GM18517 (cell line): Measurements from ENCODE around the gene HSDL1.

Experiments used
- ATAC-seq: cut with Tn5 transposase; IDR thresholded peaks from one replicate; pipeline ENCODE4 v1.9.1; 2021; ENCODE audit warnings: mild to moderate bottlenecking, moderate library complexity; ENCODE audit not compliant: unreplicated experiment

Gene HSDL1

GRCh38 chr16:84109598-84110335, 35.2 kb downstream of the HSDL1 start:
- ATAC-seq, result no peak

GRCh38 chr16:84107921-84108320, 37.1 kb downstream of the HSDL1 start:
- ATAC-seq, result no peak

GRCh38 chr16:84105948-84106740, 38.8 kb downstream of the HSDL1 start:
- no peak for ATAC-seq

GRCh38 chr16:84105301-84105815, 39.6 kb downstream of the HSDL1 start:
- ATAC-seq, result no peak

- ATAC-seq, result no peak
These were observed 40.7 kb downstream of the HSDL1 start for GRCh38 chr16:84104231-84104630.

GRCh38 chr16:84103678-84104077, 41.3 kb downstream of the HSDL1 start:
- no peak for ATAC-seq

- no peak for ATAC-seq
These were observed 46.0 kb downstream of the HSDL1 start for GRCh38 chr16:84098939-84099338.

- ATAC-seq, result no peak
These were observed 48.5 kb downstream of the HSDL1 start for GRCh38 chr16:84096447-84097005.

GRCh38 chr16:84095466-84095865, 49.5 kb downstream of the HSDL1 start:
- ATAC-seq, result no peak

- ATAC-seq, result no peak
These were observed 51.1 kb downstream of the HSDL1 start for GRCh38 chr16:84093879-84094270.

GRCh38 chr16:84093120-84093878, 51.7 kb downstream of the HSDL1 start:
- no peak for ATAC-seq

GRCh38 chr16:84091460-84091859, 53.5 kb downstream of the HSDL1 start:
- no peak for ATAC-seq

GRCh38 chr16:84090211-84090610, 54.8 kb downstream of the HSDL1 start:
- ATAC-seq, result no peak

GRCh38 chr16:84088695-84089395, 56.1 kb downstream of the HSDL1 start:
- ATAC-seq, result peak; percentile 80

GRCh38 chr16:84087466-84088151, 57.4 kb downstream of the HSDL1 start:
- ATAC-seq, result no peak

- ATAC-seq, result no peak
These were observed 58.0 kb downstream of the HSDL1 start for GRCh38 chr16:84087001-84087400.

- ATAC-seq, result no peak
These were observed 58.6 kb downstream of the HSDL1 start for GRCh38 chr16:84086341-84086740.

GRCh38 chr16:84085773-84086172, 59.2 kb downstream of the HSDL1 start:
- no peak for ATAC-seq

- ATAC-seq, result no peak
These were observed 59.7 kb downstream of the HSDL1 start for GRCh38 chr16:84085271-84085667.
